Amniotic stem cell (primary cell): Measurements from ENCODE around the gene STPG1.
A peak's percentile ranks its signal among the peaks of the same experiment; 100 is the strongest.

Experiments used
- DNase-seq: peaks from one replicate; lab custom pipeline; 2025; lab: John Stamatoyannopoulos, UW

STPG1 gene

GRCh38 chr1:24392982-24393650, 20.5 kb downstream of the STPG1 start:
- DNase-seq = no peak

- DNase-seq = no peak
Observed at GRCh38 chr1:24392604-24392946, 21.0 kb downstream of the STPG1 start.

GRCh38 chr1:24391882-24392603, 21.5 kb downstream of the STPG1 start:
- DNase-seq = no peak

GRCh38 chr1:24390924-24391782, 22.4 kb downstream of the STPG1 start:
- peak; percentile 78 for DNase-seq

GRCh38 chr1:24389231-24389678, 24.3 kb downstream of the STPG1 start:
- no peak for DNase-seq

GRCh38 chr1:24388331-24388885, 25.2 kb downstream of the STPG1 start:
- DNase-seq = no peak

- no peak for DNase-seq
Observed at GRCh38 chr1:24387636-24388175, 25.9 kb downstream of the STPG1 start.

GRCh38 chr1:24386931-24387330, 26.7 kb downstream of the STPG1 start:
- no peak for DNase-seq

- DNase-seq = no peak
Observed at GRCh38 chr1:24386241-24386640, 27.3 kb downstream of the STPG1 start.

GRCh38 chr1:24385160-24385940, 28.2 kb downstream of the STPG1 start:
- DNase-seq = no peak

GRCh38 chr1:24384251-24385090, 29.1 kb downstream of the STPG1 start:
- DNase-seq = no peak

- no peak for DNase-seq
Observed at GRCh38 chr1:24383381-24383940, 30.1 kb downstream of the STPG1 start.

- no peak for DNase-seq
Observed at GRCh38 chr1:24382165-24382577, 31.4 kb downstream of the STPG1 start.

- DNase-seq = no peak
Observed at GRCh38 chr1:24381256-24381655, 32.3 kb downstream of the STPG1 start.

GRCh38 chr1:24380508-24380907, 33.1 kb downstream of the STPG1 start:
- no peak for DNase-seq

- DNase-seq = no peak
Observed at GRCh38 chr1:24379733-24380315, 33.8 kb downstream of the STPG1 start.

- no peak for DNase-seq
Observed at GRCh38 chr1:24374891-24375786, 38.4 kb downstream of the STPG1 start.

GRCh38 chr1:24373710-24374109, 39.9 kb downstream of the STPG1 start:
- DNase-seq = no peak

- DNase-seq = no peak
Observed at GRCh38 chr1:24373044-24373443, 40.5 kb downstream of the STPG1 start.
